Ammon's horn (tissue), 1 donor: ENCODE data around the gene TBKBP1.
A peak's percentile ranks its signal among the peaks of the same experiment; 100 is the strongest.

ENCODE experiments used
- DNase-seq: peaks from one replicate; pipeline ENCODE4 v3.0.0-alpha.2; 2016; ENCODE audit warnings: low spot score

The TBKBP1 gene

DNA sequence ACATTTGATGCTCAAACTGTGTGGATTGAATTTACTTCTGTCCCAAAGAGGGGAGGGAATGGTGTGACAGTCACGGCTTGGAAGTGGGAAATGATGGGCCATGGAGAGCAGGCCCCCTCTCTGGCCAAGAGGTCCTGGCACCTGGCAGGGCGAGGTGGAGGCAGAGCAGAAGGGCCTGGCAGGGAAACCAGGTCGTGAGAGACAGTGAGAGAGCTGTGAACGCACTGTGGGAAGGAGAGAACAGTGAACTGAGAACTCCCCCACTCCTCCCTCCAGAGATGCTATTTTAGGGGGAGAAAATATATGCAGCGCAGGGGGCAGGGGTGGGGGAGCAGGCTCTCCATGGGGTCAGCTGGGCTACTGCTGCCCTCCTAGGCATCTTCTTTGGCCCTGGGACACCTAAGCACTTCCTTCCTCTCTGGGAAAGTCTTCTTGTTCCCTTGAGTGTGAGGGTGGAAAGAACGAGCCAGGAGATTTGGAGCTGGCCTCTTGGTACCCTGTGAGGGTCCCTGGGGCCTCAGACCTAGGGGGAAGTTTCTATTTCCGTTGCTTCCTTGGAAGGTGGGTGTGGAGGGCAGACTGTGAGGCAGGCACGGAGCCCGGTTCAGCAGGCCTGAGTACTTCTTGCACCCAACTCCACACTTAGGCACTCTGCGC, 21.8 kb downstream of the TBKBP1 start:
- no peak for DNase-seq

GRCh38 chr17:47716375-47716774, 22.4 kb downstream of the TBKBP1 start:
- DNase-seq: no peak

DNA sequence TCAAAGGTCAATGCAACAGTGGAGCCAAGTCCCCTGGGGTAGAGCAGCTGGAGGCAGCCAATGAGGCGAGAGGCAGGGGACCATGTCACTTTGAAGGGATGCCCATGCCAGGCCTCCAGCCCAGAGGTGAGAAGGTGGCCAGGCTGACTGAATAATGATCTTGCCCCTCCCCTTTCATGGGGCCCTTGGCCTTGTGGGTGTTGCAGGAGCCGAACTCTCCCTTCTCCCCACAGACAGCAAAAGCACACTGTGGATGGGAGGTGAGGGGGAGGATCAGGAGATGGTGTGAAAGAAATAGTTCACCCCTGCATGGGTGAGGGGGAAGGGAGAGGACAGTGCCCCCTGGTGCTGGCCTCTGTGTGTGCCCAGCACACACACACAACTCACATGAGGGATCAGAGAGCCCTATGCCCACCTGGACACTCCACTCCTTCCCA, 23.3 kb downstream of the TBKBP1 start:
- no peak for DNase-seq

GRCh38 chr17:47717979-47718621, 24.1 kb downstream of the TBKBP1 start:
- no peak for DNase-seq

DNA sequence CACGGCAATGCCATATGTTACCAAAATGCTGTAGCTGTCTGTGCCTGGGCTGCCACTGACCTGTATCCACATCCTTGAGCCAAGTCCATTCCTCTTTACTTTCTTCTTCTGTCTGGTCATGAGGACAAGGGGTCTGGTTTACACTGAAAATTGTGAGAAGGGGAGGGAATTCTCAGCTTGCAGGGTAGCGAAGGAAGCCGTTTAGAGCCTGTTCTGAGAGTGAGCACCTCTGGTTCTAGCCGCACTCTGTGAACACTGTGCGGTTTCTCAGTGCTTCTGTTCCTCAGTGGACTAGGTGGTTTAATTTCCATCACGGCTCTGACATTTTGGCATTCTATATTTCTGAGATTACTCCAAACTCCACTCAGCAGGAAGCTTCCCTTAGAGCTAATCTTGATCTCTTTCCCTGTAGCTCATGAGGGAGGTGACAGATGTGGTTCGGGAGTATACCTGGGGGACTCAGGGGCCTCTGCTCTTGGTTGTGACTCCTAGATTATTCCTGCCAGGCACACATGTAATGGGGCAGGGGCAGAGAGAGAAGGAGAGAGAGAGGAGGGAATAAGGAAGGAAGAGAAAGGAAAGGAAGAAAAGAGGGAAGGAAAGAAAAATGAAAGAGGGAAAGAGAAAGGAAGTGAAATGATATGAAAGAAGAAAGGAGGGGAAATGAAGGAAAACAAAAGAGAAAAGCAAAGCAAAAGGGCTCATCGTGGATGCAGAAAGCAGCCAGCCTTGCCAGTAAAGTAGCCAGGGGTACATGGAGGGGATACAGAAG, 24.9 kb downstream of the TBKBP1 start:
- no peak for DNase-seq

GRCh38 chr17:47719411-47720152, 25.6 kb downstream of the TBKBP1 start:
- no peak for DNase-seq

DNA sequence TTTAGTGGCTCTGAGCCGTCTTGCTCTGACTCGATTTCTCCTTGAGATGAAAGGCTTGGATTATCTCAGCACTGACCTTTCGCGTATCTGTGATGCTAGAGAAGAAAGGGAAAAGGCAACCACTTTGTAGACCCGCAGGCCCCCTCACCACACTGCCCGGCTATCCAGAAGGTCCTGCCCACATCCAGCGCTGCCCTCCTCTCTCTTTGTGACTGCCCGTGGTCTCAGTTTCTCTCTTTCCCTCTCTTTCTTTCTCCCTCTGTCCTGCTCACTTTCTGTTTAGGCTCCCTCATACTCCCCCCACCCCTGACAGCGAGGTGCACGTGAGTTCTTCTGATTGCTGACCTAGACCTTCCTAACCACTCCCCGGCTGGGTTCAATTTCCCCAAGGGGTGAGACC, 26.2 kb downstream of the TBKBP1 start:
- DNase-seq: no peak

- DNase-seq: no peak
These were observed 27.0 kb downstream of the TBKBP1 start for GRCh38 chr17:47720754-47721533.

DNA sequence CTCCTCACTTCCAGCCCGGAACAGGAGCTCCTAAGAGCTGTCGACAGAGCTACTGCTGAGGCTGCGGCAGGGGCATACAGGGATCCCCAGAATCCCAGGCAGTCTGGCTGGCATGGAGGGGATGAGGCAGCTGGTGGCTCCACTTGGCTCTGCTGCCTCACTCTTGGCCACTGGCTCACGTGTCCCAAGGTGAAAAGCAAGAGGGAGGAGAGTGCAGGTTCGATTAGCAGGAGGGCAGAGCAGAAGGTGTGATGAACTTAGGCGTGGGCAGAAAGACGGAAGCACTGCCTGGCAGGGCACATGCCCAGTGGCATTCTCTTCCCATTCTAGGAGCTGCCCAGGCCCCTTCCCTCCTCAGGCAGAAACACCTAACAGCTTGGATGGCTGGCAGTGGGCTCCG, 27.8 kb downstream of the TBKBP1 start:
- no peak for DNase-seq

- no peak for DNase-seq
These were observed 30.7 kb downstream of the TBKBP1 start for GRCh38 chr17:47724705-47725104.

DNA sequence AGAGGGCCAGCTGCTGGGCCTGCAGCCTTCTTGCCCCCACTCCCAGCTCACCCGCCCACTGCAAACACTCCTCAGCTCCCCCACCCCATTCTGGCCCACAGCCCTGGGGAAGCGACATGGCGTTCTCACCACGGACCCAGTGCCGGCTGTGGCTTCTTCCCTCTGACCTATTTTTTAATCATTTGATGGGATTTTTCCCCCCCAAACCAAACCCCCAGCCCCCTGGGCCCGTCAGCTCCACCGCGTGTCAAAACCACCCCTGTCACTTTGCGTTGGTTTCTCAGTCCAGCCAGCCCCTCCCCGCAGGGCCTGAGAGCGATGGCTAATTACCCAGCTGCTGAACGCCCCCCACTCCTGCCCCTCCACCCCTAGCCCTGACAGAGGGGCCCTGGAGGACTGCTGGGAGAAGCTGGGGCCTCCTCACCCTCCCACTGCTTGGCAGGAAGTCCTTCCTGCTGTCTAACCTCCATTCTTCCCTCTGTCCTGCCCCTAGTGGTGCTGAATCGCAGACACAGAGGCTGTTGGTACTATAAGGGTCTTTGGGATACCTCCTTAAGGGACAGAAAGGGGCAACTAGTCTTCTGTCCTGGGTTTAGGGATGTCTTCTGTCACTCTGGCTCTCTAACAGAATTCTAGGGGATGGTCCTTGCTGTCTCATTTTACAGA, 31.6 kb downstream of the TBKBP1 start:
- no peak for DNase-seq

GRCh38 chr17:47726796-47727703, 33.1 kb downstream of the TBKBP1 start:
- DNase-seq: no peak

DNA sequence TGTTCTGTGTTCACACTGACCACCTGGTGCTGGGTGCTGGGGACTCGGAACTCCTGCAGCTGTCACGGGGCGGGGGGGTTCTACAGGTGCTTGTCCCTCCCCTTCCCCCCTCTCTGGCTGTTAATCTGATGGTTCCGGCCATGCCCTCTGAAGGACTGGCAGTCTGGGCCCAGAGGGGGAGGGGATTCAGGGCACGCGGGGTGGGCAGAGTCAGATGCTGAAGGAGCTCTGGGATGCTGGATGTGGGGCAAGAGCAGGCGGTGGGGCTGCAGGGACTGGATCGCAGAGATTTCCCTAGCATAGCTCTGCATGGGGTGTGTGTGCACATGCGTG, 33.7 kb downstream of the TBKBP1 start:
- DNase-seq: no peak

DNA sequence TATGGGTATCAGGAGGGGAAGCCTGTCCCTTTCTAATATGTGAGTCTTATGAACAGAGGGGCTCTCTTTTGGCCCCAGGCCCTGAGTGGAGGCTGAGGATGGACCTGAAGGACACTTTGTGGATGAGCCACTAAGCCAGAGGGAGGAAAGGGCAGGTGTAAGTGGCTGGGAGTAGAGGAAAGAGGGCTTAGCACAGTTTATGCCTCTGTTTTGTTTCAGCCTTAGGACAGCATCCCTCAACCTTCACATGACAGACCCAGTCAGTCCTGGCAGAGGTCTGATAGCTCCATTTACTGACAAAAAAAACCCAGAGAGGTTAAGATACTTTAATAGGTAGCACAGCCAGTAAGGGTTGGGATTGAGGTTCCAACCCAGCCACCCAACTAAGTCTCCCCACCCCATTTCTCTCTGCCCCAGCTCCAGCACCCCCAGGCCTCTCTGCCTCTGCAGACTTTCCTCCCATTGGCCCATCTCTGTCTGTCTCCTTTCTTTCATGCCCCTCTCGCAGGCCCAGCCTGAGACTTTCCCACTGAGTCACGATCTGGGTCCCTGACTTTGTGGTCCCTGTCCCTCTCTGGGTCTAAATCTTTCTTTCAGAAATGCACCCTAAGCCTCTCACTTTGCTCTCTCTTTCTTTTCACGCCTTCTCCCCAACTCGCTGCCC, 34.4 kb downstream of the TBKBP1 start:
- no peak for DNase-seq

DNA sequence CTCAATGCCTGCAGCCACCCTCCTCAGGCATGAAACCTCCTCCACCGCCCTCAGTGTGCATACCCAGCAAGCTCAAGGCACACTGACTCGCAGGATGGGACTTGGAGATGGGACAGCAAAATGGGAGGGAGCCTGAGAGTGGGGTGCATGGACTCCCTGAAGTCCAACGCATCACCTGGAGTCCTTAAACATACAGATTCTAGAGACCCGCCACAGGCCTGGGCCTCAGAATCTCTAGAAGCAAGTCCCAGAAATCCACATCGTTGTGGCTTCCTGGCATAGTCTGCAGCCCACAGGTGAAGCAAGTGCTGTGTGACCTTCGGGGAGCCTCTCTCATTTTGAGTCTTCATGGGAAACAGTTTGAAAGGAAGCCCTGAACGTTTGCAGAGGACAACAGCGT, 35.5 kb downstream of the TBKBP1 start:
- DNase-seq: no peak

DNA sequence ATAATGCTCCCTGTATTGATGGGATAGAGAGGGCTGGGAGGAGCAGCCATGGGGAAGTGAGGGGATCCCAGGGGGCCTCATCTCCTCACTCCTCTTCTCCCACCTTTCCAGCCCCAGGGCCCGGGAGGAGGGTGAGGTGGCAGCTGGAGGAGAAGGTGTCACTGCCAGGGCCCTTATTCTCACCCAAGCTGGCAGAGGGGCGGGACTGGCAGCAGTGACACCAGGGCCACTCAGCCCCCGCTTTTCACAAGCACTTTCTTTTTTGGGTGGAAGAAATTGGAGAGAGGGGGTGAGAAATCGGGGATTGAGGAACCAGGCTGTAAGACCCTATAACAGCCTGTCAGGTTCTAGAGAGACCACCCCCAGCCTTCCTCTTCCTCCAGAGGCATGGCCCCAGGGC, 36.7 kb downstream of the TBKBP1 start:
- no peak for DNase-seq

DNA sequence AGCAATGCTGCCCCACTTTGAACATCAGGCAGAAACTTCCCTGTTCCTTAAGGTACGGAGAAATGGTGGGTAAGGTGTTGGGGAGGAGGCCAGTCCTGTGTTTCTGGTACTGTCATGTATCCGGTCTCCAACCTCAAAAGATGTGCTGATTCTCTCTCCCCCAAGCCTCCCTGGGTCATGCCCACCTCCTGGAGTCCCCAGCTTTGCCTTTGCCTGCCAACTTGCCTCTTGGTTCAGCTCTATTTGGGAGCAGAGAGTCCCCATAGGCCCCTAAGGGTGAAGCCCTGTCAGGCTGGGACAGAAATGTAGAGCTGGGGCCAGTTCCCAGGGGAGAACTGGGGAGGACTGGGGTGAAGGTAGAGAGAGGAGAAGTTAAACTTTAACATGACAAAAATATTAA, 37.4 kb downstream of the TBKBP1 start:
- DNase-seq: no peak

GRCh38 chr17:47732399-47733046, 38.6 kb downstream of the TBKBP1 start:
- DNase-seq: no peak

DNA sequence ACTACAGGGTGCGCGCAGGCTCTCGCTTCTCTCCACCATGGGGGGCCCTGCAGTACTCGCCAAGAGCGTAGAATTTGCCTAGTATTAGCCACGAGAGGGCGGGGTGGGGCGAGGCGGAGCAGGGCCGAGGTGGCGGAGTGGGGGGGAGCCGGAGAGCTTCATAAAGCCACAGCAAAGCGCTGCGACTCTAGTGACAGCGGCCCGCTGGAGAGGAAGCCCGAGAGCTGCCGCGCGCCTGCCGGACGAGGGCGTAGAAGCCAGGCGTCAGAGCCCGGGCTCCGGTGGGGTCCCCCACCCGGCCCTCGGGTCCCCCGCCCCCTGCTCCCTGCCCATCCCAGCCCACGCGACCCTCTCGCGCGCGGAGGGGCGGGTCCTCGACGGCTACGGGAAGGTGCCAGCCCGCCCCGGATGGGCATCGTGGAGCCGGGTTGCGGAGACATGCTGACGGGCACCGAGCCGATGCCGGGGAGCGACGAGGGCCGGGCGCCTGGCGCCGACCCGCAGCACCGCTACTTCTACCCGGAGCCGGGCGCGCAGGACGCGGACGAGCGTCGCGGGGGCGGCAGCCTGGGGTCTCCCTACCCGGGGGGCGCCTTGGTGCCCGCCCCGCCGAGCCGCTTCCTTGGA, 39.2 kb downstream of the TBKBP1 start, which contains the start of gene TBX21:
Gene TBX21, plus strand, starts transcription at position 190 of the 627 bp plus-strand sequence. Its CDS starts 219 bp downstream, at position 409.
- DNase-seq: peak; percentile 27
